ENCODE results near the gene ARHGEF16. TPM values are rescaled to one million over a fixed set of nuclear protein-coding genes. Genes with fewer than 3 reads are reported as not detected.

ARHGEF16 gene
- total RNA-seq, 4 donors from 2014 or later = 0.42 to 0.98 (median 0.69) TPM

DNA sequence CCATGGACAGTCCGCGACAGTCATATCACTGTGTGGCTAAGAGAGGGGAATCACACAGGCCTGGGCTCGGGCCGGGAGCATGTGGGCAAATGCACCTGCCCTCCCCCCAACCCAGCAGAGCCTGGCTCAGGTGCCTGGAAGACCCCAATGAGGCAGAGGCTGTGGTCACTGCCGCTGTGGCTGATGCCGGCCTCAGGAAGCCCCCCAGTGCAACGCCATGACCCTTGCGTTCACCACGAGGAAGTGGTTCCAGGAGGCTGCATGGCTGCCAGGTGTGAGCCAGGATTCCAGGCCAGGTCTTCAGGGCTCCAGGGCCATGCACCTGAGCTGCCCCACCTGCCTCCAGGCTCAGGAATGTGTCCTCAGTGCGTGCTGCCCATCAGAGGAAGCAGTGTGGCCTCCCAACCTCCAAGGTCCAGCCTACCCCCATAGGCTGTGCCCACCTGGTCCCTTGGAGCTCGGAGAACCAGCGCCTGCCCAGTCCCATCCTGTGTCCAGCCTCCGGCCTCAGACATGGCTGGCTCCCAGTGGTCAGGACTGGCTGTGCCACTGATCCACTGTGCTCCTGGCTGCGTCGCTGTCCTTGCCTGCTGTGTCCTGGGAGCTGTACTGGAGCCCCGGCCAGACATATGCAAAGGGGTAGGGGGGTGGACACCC is 8.0 kb downstream of the ARHGEF16 start:
- intact Hi-C loops (cut with DNase I) = no loop called here
- Histone ChIP-seq H3K9me3 (no peaks in the 10 kb centered on the region), H3K27me3 (peaks cover 0 to 28% (median 0%) of the 10 kb centered on the region in 4 donors), H3K27ac (replicated peaks in 1 of 4) (no peak overlapping the region), H3K4me3 (no peak overlapping the region), H3K36me3 (no peaks in the 10 kb centered on the region), H3K4me1 (peaks cover 8 to 14% (median 11%) of the 10 kb centered on the region in 4 donors)
- TF ChIP-seq POLR2A (IDR thresholded peaks at IDR 0.05; ENCODE audit: low read depth) (no peak), POLR2AphosphoS5 (IDR thresholded peaks at IDR 0.05) (no peak), EP300 (IDR thresholded peaks at IDR 0.05) (no peak)
- TF ChIP-seq, protein P1, sequence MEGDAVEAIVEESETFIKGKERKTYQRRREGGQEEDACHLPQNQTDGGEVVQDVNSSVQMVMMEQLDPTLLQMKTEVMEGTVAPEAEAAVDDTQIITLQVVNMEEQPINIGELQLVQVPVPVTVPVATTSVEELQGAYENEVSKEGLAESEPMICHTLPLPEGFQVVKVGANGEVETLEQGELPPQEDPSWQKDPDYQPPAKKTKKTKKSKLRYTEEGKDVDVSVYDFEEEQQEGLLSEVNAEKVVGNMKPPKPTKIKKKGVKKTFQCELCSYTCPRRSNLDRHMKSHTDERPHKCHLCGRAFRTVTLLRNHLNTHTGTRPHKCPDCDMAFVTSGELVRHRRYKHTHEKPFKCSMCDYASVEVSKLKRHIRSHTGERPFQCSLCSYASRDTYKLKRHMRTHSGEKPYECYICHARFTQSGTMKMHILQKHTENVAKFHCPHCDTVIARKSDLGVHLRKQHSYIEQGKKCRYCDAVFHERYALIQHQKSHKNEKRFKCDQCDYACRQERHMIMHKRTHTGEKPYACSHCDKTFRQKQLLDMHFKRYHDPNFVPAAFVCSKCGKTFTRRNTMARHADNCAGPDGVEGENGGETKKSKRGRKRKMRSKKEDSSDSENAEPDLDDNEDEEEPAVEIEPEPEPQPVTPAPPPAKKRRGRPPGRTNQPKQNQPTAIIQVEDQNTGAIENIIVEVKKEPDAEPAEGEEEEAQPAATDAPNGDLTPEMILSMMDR (IDR thresholded peaks at IDR 0.05) = no peak
- DNase-seq (ENCODE audit: extremely low spot score) = no peak
- WGBS = 88% methylated on average over 6 of the region's 16 CpGs

GRCh38 chr1:3463013-3463385 is 8.5 kb downstream of the ARHGEF16 start:
- Histone ChIP-seq H3K36me3 (no peaks in the 10 kb centered on the region), H3K4me3 (no peak overlapping the region), H3K27me3 (peaks cover 0 to 33% (median 0%) of the 10 kb centered on the region in 4 donors), H3K4me1 (peaks cover 3 to 9% (median 6%) of the 10 kb centered on the region in 4 donors), H3K27ac (replicated peaks in 1 of 4) (no peak overlapping the region), H3K9me3 (no peaks in the 10 kb centered on the region)
- DNase-seq (ENCODE audit: extremely low spot score) = no peak
- WGBS = no CpG with 5 or more reads among the region's 22 CpGs
- TF ChIP-seq POLR2A (IDR thresholded peaks at IDR 0.05; ENCODE audit: low read depth) (no peak), EP300 (IDR thresholded peaks at IDR 0.05) (no peak), POLR2AphosphoS5 (IDR thresholded peaks at IDR 0.05) (no peak)
- TF ChIP-seq, protein P1 (IDR thresholded peaks at IDR 0.05) = no peak
- intact Hi-C loops (cut with DNase I) = no loop called here

- H3K27me3 ChIP-seq = peaks cover 0 to 38% (median 0%) of the 10 kb centered on the region in 4 donors
- TF ChIP-seq POLR2AphosphoS5 (IDR thresholded peaks at IDR 0.05) = no peak
- no peak for TF ChIP-seq EP300 (IDR thresholded peaks at IDR 0.05)
- TF ChIP-seq, protein P1 (IDR thresholded peaks at IDR 0.05) = no peak
- no peak for TF ChIP-seq POLR2A (IDR thresholded peaks at IDR 0.05; ENCODE audit: low read depth)
- H3K9me3 ChIP-seq = no peaks in the 10 kb centered on the region
- H3K36me3 ChIP-seq = no peaks in the 10 kb centered on the region
- DNase-seq (ENCODE audit: extremely low spot score) = no peak
- H3K27ac ChIP-seq (replicated peaks in 1 of 4) = no peak overlapping the region
- H3K4me3 ChIP-seq = no peak overlapping the region
- intact Hi-C loops (cut with DNase I) = no loop called here
- 85% methylated on average over 8 of the region's 20 CpGs for WGBS
- peaks cover 0 to 4% (median 2%) of the 10 kb centered on the region in 4 donors for H3K4me1 ChIP-seq
These were observed 9.0 kb downstream of the ARHGEF16 start for GRCh38 chr1:3463408-3463863.

DNA sequence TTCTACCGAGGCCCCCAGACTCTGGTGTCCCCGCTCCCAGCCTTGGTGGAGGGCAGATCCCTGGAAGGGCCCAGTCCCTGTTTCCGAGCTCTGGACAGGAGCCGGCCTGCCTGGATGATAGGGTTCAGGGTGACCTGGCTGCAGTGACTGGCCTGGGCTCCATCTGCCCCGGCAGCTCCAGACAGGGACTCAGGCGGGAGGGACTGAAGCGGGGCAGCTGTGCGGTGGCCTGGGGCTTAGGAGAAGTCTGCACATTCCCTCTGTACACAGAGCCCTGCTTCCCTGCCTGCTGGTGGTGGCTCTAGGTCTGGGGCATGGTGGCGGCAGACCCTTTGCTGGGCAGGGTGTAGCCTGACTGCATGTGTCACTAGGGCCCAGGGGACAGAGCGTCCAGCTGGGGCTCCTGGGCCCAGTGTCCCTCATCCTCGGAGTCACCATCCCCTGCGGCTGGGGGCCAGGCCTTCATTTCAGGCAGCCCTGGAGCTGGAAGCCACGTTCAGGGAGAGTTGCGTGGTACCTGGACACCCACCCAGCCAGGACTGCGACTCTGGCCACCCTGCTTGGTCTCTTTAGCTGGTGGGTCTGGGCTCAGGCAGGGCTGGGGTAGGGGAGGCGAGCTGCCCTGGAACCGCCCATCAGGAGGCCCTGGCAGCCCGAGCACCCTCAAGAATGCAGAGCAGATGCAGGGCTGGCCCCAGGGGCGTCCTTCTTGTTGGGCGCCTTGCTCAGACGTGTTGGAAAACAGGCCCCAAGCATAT is 9.6 kb downstream of the ARHGEF16 start:
- no peaks in the 10 kb centered on the region for H3K9me3 ChIP-seq
- no peaks in the 10 kb centered on the region for H3K4me1 ChIP-seq
- peaks cover 0 to 44% (median 0%) of the 10 kb centered on the region in 4 donors for H3K27me3 ChIP-seq
- intact Hi-C loops (cut with DNase I) = no loop called here
- TF ChIP-seq, protein P1 (IDR thresholded peaks at IDR 0.05) = no peak
- TF ChIP-seq POLR2A (IDR thresholded peaks at IDR 0.05; ENCODE audit: low read depth) = no peak
- no peak overlapping the region for H3K27ac ChIP-seq (replicated peaks in 1 of 4)
- no peak for DNase-seq (ENCODE audit: extremely low spot score)
- no peaks in the 10 kb centered on the region for H3K36me3 ChIP-seq
- H3K4me3 ChIP-seq = no peak overlapping the region
- 93% methylated on average over 3 of the region's 21 CpGs for WGBS
